Activated CD8-positive, alpha-beta memory T cell treated with anti-CD3 and anti-CD28 coated beads, Interleukin-2, amount 50 U/mL, for 1 hour (primary cell): ENCODE data around the gene GPX3.

Experiments
- DNase-seq: peaks from one replicate; pipeline ENCODE4 v3.0.0-alpha.2; 2020; ENCODE audit errors: extremely low read depth

Gene GPX3

GRCh38 chr5:151020304-151021110, at the start of gene GPX3:
Gene GPX3, plus strand, starts transcription at chr5:151020591. Its CDS starts 64 bp downstream, at chr5:151020655.
- no peak for DNase-seq

GRCh38 chr5:150978590-150978989, 41.8 kb upstream of the GPX3 start:
- DNase-seq = no peak

GRCh38 chr5:150987746-150988145, 32.6 kb upstream of the GPX3 start:
- no peak for DNase-seq

GRCh38 chr5:150989695-150990094, 30.7 kb upstream of the GPX3 start:
- no peak for DNase-seq

- DNase-seq = no peak
These were observed 27.7 kb upstream of the GPX3 start for GRCh38 chr5:150992705-150993104.

- no peak for DNase-seq
These were observed 27.0 kb upstream of the GPX3 start for GRCh38 chr5:150993422-150993821.

- no peak for DNase-seq
These were observed 26.5 kb upstream of the GPX3 start for GRCh38 chr5:150993826-150994412.

GRCh38 chr5:150999704-151000442, 20.5 kb upstream of the GPX3 start:
- DNase-seq = no peak

GRCh38 chr5:151001436-151001835, 19.0 kb upstream of the GPX3 start:
- DNase-seq = no peak

GRCh38 chr5:151002250-151002649, 18.1 kb upstream of the GPX3 start:
- no peak for DNase-seq

- DNase-seq = no peak
These were observed 17.5 kb upstream of the GPX3 start for GRCh38 chr5:151002681-151003502.

GRCh38 chr5:151003503-151003860, 16.9 kb upstream of the GPX3 start:
- no peak for DNase-seq

- DNase-seq = no peak
These were observed 15.9 kb upstream of the GPX3 start for GRCh38 chr5:151004499-151004898.

- no peak for DNase-seq
These were observed 15.0 kb upstream of the GPX3 start for GRCh38 chr5:151005187-151005949.

GRCh38 chr5:151005950-151006576, 14.3 kb upstream of the GPX3 start:
- DNase-seq = no peak

GRCh38 chr5:151006704-151007334, 13.6 kb upstream of the GPX3 start:
- DNase-seq = no peak

- no peak for DNase-seq
These were observed 12.8 kb upstream of the GPX3 start for GRCh38 chr5:151007430-151008209.

GRCh38 chr5:151008210-151008491, 12.2 kb upstream of the GPX3 start:
- no peak for DNase-seq

- no peak for DNase-seq
These were observed 11.5 kb upstream of the GPX3 start for GRCh38 chr5:151008906-151009305.

- no peak for DNase-seq
These were observed 7.5 kb upstream of the GPX3 start for GRCh38 chr5:151012862-151013261.
